Measurements from ENCODE around the gene ELAVL1.
"Not testable (repeated sequence)": the region's sequence is repeated elsewhere in the genome, so short reads cannot be mapped to it uniquely, and the experiment has no call there.

Gene ELAVL1

DNA sequence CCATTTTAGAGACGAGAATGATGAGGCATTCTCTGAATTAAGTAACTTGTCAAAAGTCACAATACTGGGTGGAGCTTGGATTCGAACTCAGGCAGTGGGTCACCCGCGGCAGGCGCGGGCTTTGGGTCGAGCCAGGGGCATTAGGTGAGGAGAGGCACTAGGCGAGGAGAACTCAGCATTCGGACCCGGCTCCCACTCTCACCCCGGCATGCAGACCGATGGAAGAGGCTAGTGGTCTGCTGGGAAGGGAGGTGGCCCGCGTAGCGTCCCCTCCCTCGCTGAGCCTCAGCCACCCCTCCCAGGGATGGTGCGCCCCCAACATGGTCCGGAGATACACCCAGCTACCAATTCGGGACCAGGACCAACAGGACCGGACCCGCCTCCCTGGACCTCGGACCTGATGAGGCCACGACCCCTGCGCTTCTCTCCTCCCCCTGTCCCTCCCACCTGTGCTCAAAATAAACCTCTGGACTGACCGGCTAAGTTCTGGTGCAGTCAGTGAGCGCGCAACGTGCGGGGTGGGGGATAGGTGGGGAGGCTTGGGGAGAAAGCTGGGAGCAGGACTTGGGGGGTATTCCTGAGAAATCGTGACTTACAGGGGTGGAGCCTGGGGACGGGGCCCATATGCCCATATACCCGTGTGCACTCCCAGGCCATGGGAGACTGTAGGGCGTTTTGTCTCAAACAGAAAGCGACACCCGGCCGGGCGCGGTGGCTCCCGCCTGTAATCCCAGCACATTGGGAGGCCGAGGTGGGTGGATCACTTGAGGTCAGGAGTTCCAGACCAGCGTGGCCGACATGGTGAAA is 86.6 kb downstream of the ELAVL1 start:
- no peak for TF ChIP-seq CTCF (IDR thresholded peaks at IDR 0.05; ENCODE audit: low read length, missing control alignments)
- H3K4me3 ChIP-seq (replicated peaks; ENCODE audit: low read depth, low read length) = no peak overlapping the region

DNA sequence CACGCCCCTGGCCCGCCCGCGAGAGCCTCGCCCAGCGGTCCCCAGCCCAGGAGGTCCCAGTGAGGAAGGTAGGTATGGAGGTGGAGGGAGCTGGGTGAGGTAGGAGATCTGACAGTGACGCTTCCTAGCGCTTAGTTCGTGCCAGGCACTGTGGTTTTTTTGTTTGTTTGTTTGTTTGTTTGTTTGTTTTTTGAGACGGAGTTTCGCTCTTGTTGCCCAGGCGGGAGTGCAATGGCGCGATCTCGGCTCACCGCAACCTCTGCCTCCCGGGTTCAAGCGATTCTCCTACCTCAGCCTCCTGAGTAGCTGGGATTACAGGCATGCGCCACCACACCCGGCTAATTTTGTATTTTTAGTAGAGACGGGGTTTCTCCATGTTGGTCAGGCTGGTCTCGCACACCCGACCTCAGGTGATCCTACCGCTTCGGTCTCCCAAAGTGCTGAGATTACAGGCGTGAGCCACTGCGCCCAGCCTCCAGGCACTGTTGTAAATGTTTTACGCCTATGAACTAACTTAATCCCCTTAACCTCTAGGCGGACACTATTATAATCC is 87.3 kb downstream of the ELAVL1 start:
- H3K4me3 ChIP-seq (replicated peaks; ENCODE audit: low read depth, low read length) = peak overlapping the region; percentile 24
- DNase-seq (ENCODE audit: low read depth) = not testable (repeated sequence)

More for the DNA sequence above, 86.6 kb downstream of the ELAVL1 start:
- no peak for DNase-seq (ENCODE audit: low read depth)

DNA sequence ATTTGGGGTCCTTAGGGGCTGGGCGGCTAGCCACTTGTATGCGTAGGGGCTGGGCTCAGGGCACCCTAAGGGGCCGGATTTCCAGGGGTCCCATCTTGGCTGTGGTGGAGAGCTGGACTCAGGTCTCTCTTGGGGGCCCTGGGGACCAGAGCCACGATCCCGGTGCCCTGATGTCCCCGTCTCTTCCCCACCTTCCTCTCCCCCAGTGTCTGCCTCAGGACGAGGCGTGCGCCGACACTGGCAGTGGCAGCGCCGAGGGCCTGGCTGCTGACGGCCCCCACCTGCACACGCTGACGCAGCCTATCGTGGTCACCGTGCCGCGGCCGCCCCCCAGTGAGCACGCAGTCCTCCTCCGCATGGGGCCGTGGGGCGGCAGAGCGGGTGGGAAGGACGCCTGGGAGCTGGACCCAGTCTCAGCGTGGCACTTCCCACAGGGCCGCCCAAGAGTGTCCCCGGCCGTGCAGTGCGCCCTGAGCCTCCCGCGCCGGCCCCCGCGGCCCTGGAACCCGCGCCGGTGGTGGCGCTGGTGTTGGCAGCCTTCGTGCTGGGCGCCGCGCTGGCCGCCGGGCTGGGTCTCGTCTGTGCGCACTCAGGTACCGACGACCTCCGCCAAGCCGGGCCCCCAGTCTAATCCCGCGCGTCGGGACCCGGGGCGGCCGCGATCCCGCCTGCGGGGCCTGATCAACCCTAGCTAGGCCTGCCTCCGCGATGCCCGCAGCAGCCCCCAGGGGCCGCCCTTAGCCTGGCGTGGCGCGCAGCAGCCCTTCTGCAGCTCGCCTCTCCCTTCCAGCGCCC is 88.0 kb downstream of the ELAVL1 start:
- H3K4me3 ChIP-seq (replicated peaks; ENCODE audit: low read depth, low read length) = peak overlapping the region; percentile 27
- peak; percentile 62 for DNase-seq (ENCODE audit: low read depth)
- TF ChIP-seq CTCF (IDR thresholded peaks at IDR 0.05; ENCODE audit: low read length, missing control alignments) = peak; percentile 44

GRCh38 chr19:7916955-7917266 is 88.5 kb downstream of the ELAVL1 start:
- no peak for DNase-seq (ENCODE audit: low read depth)
- H3K4me3 ChIP-seq (replicated peaks; ENCODE audit: low read depth, low read length) = peak overlapping the region; percentile 17

DNA sequence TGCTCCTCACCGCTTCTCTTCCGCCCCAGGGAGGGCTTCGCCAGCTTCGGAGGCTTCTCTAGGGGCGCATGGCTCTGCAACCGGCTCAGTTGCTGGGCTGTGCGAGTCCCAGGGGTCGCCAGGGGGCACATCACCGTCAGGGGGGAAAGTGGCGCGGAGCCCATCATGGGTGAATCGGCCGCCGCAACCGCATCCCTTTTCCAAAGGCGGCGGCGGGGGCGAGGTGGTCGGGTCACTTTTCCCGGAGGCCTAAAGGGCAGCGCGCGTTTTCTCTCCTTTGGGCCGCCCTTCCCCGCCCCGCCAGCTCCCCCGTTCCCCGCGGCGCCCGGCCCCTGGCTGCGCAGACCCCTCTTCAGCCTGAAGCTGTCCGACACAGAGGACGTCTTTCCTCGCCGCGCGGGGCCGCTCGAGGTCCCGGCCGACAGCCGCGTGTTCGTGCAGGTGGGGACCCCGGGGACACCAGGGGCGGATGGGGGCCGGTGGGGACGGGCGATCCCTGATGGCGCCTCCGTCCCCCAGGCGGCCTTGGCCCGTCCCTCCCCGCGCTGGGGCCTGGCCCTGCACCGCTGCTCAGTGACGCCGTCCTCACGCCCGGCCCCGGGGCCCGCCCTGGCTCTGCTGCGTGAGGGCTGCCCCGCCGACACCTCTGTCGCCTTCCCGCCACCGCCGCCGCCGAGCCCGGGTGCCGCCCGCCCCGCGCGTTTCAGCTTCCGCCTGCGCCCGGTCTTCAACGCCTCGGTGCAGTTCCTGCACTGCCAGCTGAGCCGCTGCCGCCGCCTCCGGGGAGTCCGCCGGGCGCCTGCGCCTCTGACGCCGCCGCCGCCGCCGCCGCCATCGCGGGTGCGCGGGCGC is 89.1 kb downstream of the ELAVL1 start:
- DNase-seq (ENCODE audit: low read depth) = no peak
- peak overlapping the region; percentile 29 for H3K4me3 ChIP-seq (replicated peaks; ENCODE audit: low read depth, low read length)
- TF ChIP-seq CTCF (IDR thresholded peaks at IDR 0.05; ENCODE audit: low read length, missing control alignments) = no peak

More at GRCh38 chr19:7916955-7917266, 88.5 kb downstream of the ELAVL1 start:
- TF ChIP-seq CTCF (IDR thresholded peaks at IDR 0.05; ENCODE audit: low read length, missing control alignments) = no peak

DNA sequence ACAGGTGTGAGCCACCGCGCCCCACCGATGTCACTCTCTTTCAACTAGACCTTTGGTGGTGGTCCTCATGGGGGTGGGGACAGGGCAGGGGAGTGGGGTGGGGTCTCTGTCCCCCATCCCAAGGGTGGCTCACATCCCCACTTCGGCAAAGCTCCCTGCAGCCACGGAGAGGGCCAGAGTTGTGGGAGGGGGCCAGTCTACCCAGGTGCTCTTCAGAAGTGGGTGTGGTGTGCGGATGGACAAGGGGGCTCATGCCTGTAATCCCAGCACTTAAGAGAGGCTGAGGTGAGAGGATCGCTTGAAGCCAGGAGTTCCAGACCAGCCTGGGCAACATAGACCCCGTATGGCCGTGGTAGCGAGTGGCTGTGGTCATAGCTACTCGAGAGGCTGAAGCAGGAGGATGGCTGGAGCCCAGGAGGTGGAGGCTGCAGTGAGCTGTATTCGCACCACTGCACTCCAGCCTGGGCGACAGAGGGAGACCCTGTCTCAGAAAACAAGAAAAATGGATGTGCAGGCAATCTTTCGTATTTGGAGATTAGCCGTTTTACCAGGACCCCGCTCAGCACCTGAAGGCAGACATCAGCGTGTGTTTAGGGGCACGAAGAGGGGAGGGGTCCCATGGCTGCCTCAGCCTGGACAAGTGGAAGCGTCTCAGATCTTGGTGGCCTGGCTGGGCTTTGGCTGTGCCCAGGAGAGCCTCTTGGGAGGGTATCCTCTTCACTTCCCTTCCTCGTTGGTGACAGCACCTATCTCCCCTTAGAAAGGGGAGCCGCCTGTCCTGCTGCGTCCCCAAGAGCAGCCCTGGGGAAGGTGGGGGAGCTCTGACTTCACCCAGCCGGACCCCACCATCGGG is 90.0 kb downstream of the ELAVL1 start:
- H3K4me3 ChIP-seq (replicated peaks; ENCODE audit: low read depth, low read length) = peak overlapping the region; percentile 29
- no peak for DNase-seq (ENCODE audit: low read depth)

More for the DNA sequence above, 90.0 kb downstream of the ELAVL1 start:
- TF ChIP-seq CTCF (IDR thresholded peaks at IDR 0.05; ENCODE audit: low read length, missing control alignments) = no peak
